Neural progenitor cell (in vitro differentiated cells): ENCODE data around the gene KCNQ1. TPM values are rescaled to one million over a fixed set of nuclear protein-coding genes. Genes with fewer than 3 reads are reported as not detected.

Experiments
- DNase-seq: peaks from one replicate; pipeline ENCODE4 v3.0.0-alpha.2; 2016; ENCODE audit warnings: low spot score
- H2AFZ ChIP-seq: fragments of 200-600 bp; sonication (generic); replicated peaks from 2 replicates; pipeline ENCODE4 v1.6.1; 2016; ENCODE audit warnings: antibody characterized with exemption
- H3F3A ChIP-seq: fragments of 200-600 bp; sonication (generic); 2 replicates; pipeline ENCODE4 v1.6.1; 2016; ENCODE audit warnings: antibody characterized with exemption, low read depth
- H3K27ac ChIP-seq: fragments of 200-600 bp; sonication (generic); 2 replicates; pipeline ENCODE4 v1.5.1; 2016; ENCODE audit warnings: mild to moderate bottlenecking
- H3K27me3 ChIP-seq: fragments of 200-600 bp; sonication (generic); 2 replicates; pipeline ENCODE4 v1.6.1; 2016; ENCODE audit warnings: mild to moderate bottlenecking, moderate library complexity
- H3K36me3 ChIP-seq: fragments of 200-600 bp; sonication (generic); 2 replicates; pipeline ENCODE4 v1.5.1; 2016
- H3K4me1 ChIP-seq: fragments of 200-600 bp; sonication (generic); 2 replicates; pipeline ENCODE4 v1.6.1; 2016; ENCODE audit warnings: mixed run types
- H3K4me2 ChIP-seq: fragments of 200-600 bp; sonication (generic); 2 replicates; pipeline ENCODE4 v1.6.1; 2016
- H3K4me3 ChIP-seq: fragments of 200-600 bp; sonication (generic); 2 replicates; pipeline ENCODE4 v1.5.1; 2016
- H3K79me2 ChIP-seq: fragments of 200-600 bp; sonication (generic); 2 replicates; pipeline ENCODE4 v1.6.1; 2016; ENCODE audit warnings: low read depth
- H3K9ac ChIP-seq: fragments of 200-600 bp; sonication (generic); 2 replicates; pipeline ENCODE4 v1.6.1; 2016
- H3K9me3 ChIP-seq: fragments of 200-600 bp; sonication (generic); 2 replicates; pipeline ENCODE4 v1.5.1; 2016; ENCODE audit warnings: low read depth
- H4K20me1 ChIP-seq: fragments of 200-600 bp; sonication (generic); 2 replicates; pipeline ENCODE4 v1.6.1; 2016; ENCODE audit warnings: low read depth
- H3K27ac Mint-ChIP-seq: 3 replicates; pipeline ENCODE4 v1.8.0; 2021; ENCODE audit warnings: mixed read lengths
- H3K27me3 Mint-ChIP-seq: 2 replicates; pipeline ENCODE4 v1.8.0; 2022; ENCODE audit warnings: low read depth, mild to moderate bottlenecking, inconsistent platforms, moderate library complexity, mixed read lengths; ENCODE audit not compliant: insufficient read depth
- H3K36me3 Mint-ChIP-seq: 3 replicates; pipeline ENCODE4 v1.8.0; 2021; ENCODE audit warnings: mixed read lengths
- H3K4me1 Mint-ChIP-seq: 3 replicates; pipeline ENCODE4 v1.8.0; 2021; ENCODE audit warnings: mixed read lengths
- H3K4me3 Mint-ChIP-seq: 3 replicates; pipeline ENCODE4 v1.8.0; 2021; ENCODE audit warnings: mild to moderate bottlenecking, moderate library complexity, mixed read lengths
- H3K9me3 Mint-ChIP-seq: 3 replicates; pipeline ENCODE4 v1.8.0; 2020; ENCODE audit warnings: mixed read lengths
- EZH2 ChIP-seq: fragments of 200-600 bp; sonication (generic); IDR thresholded peaks from 2 replicates; pipeline ENCODE4 v1.6.1; 2017; ENCODE audit warnings: antibody characterized with exemption, mild to moderate bottlenecking, moderate library complexity
- EZH2phosphoT487 ChIP-seq: fragments of 200-600 bp; sonication (generic); IDR thresholded peaks from 2 replicates; pipeline ENCODE4 v1.6.1; 2017; ENCODE audit warnings: antibody characterized with exemption
- total RNA-seq: library from RNA; depleted of rRNA; stranded (reverse); fragments of >200 nt; gene quantifications from 2 replicates; pipeline ENCODE4 v1.2.3, GENCODE V29; 2015; ENCODE audit warnings: low replicate concordance
- TF ChIP-seq, protein P1 (sequence below): fragments of 200-600 bp; sonication (generic); IDR thresholded peaks from 2 replicates; pipeline ENCODE4 v1.5.1; 2017; ENCODE audit warnings: antibody characterized with exemption, mild to moderate bottlenecking

KCNQ1 gene
- total RNA-seq, 1 donor from 2014 or later, result 0.11 TPM

DNA sequence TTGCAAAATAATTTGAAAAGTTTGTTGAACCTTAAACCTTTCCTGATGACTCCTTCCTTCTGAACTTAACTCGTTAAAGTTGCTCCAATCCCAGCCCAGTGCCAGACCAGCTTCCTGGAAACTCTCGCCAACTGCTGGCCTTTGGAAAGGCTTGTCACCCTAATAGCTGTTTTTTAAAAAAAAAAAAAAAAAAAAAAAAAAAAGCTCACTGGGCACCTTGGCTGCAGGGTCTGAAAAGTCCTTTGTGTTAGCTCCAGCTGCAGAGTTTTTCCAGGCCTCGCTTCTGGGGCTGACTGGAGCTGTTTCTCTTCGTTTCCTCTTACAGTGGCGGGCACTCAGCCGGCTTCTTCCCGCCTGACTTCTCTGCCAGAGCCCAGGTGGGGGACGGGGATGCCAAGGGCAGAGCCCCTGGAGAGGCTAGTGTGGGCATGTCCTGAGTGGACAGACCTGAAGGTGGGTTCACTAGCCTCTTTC, 229.9 kb downstream of the KCNQ1 start:
- Histone ChIP-seq H3F3A (no peaks in the 10 kb centered on the region), H2AFZ (no peak overlapping the region), H3K9ac (no peak overlapping the region), H4K20me1 (peaks cover 13% of the 10 kb centered on the region), H3K4me2 (no peak overlapping the region), H3K79me2 (no peaks in the 10 kb centered on the region), H3K27ac (no peak overlapping the region), H3K36me3 (no peaks in the 10 kb centered on the region), H3K4me1 (peaks cover 22% of the 10 kb centered on the region), H3K9me3 (no peaks in the 10 kb centered on the region), H3K27me3 (no peaks in the 10 kb centered on the region), H3K4me3 (no peak overlapping the region)
- Mint-ChIP-seq H3K27ac (peak overlapping the region; percentile 66), H3K27me3 (peaks cover 13% of the 10 kb centered on the region), H3K36me3 (peaks cover 8% of the 10 kb centered on the region), H3K4me1 (peaks cover 11% of the 10 kb centered on the region), H3K9me3 (no peaks in the 10 kb centered on the region), H3K4me3 (no peak overlapping the region)
- TF ChIP-seq, protein P1, sequence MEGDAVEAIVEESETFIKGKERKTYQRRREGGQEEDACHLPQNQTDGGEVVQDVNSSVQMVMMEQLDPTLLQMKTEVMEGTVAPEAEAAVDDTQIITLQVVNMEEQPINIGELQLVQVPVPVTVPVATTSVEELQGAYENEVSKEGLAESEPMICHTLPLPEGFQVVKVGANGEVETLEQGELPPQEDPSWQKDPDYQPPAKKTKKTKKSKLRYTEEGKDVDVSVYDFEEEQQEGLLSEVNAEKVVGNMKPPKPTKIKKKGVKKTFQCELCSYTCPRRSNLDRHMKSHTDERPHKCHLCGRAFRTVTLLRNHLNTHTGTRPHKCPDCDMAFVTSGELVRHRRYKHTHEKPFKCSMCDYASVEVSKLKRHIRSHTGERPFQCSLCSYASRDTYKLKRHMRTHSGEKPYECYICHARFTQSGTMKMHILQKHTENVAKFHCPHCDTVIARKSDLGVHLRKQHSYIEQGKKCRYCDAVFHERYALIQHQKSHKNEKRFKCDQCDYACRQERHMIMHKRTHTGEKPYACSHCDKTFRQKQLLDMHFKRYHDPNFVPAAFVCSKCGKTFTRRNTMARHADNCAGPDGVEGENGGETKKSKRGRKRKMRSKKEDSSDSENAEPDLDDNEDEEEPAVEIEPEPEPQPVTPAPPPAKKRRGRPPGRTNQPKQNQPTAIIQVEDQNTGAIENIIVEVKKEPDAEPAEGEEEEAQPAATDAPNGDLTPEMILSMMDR, result no peak
- no peak for TF ChIP-seq EZH2phosphoT487
- TF ChIP-seq EZH2, result no peak
- peak; percentile 22 for DNase-seq

- Mint-ChIP-seq H3K27me3 (peaks cover 13% of the 10 kb centered on the region), H3K9me3 (no peaks in the 10 kb centered on the region), H3K4me3 (no peak overlapping the region), H3K4me1 (peaks cover 11% of the 10 kb centered on the region), H3K36me3 (peaks cover 2% of the 10 kb centered on the region), H3K27ac (no peak overlapping the region)
- Histone ChIP-seq H3K36me3 (no peaks in the 10 kb centered on the region), H3F3A (no peaks in the 10 kb centered on the region), H3K79me2 (no peaks in the 10 kb centered on the region), H3K4me1 (peaks cover 22% of the 10 kb centered on the region), H3K9me3 (no peaks in the 10 kb centered on the region), H2AFZ (no peak overlapping the region), H3K4me3 (no peak overlapping the region), H3K27ac (no peak overlapping the region), H3K4me2 (no peak overlapping the region), H3K27me3 (no peaks in the 10 kb centered on the region), H3K9ac (no peak overlapping the region), H4K20me1 (peaks cover 13% of the 10 kb centered on the region)
- TF ChIP-seq EZH2 (no peak), EZH2phosphoT487 (no peak)
- TF ChIP-seq, protein P1, result no peak
- DNase-seq, result no peak
Measured at GRCh38 chr11:2675540-2675939, 230.7 kb downstream of the KCNQ1 start.

GRCh38 chr11:2677127-2677526, 232.3 kb downstream of the KCNQ1 start:
- H3K4me2 ChIP-seq, result no peak overlapping the region
- no peaks in the 10 kb centered on the region for H3K27me3 ChIP-seq
- DNase-seq, result no peak
- Mint-ChIP-seq H3K36me3 (peaks cover 4% of the 10 kb centered on the region), H3K9me3 (no peaks in the 10 kb centered on the region), H3K27ac (no peak overlapping the region), H3K4me3 (no peak overlapping the region), H3K4me1 (peaks cover 14% of the 10 kb centered on the region), H3K27me3 (peaks cover 14% of the 10 kb centered on the region)
- H2AFZ ChIP-seq, result no peak overlapping the region
- H3K27ac ChIP-seq, result no peak overlapping the region
- no peak for TF ChIP-seq EZH2phosphoT487
- TF ChIP-seq EZH2, result no peak
- TF ChIP-seq, protein P1, result no peak
- H3K9me3 ChIP-seq, result no peaks in the 10 kb centered on the region
- no peaks in the 10 kb centered on the region for H3K36me3 ChIP-seq
- no peaks in the 10 kb centered on the region for H3F3A ChIP-seq
- peaks cover 19% of the 10 kb centered on the region for H3K4me1 ChIP-seq
- no peak overlapping the region for H3K9ac ChIP-seq
- H3K4me3 ChIP-seq, result no peak overlapping the region
- no peaks in the 10 kb centered on the region for H3K79me2 ChIP-seq
- peaks cover 17% of the 10 kb centered on the region for H4K20me1 ChIP-seq
